HG03025 (cell line): ENCODE data around the gene NANOS1.

Source experiments
- ATAC-seq: cut with Tn5 transposase; IDR thresholded peaks from one replicate; pipeline ENCODE4 v1.9.1; 2021; ENCODE audit warnings: mild to moderate bottlenecking, moderate library complexity; ENCODE audit not compliant: unreplicated experiment, low FRiP score

The NANOS1 gene

GRCh38 chr10:119055472-119055871 is 26.0 kb downstream of the NANOS1 start:
- no peak for ATAC-seq

DNA sequence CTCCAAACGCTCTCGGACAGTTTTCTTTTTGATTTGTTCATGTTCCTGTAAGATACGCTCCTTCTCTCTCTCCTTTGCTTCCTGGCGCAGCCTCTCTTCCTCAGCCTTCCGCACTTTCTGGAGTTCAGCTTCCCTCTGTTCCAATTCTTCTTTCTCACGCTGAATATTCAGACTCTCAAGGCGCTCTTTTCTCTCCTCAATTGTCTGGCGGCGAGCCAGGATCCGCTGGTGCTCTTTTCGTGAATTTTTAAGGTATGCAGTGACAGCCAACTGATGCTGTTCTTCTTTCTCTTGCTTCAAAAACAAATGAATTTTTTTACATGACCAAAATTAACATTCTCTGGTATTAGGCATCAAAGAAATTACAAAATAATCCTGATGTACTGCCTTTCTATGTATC is 28.5 kb downstream of the NANOS1 start:
- ATAC-seq = no peak

DNA sequence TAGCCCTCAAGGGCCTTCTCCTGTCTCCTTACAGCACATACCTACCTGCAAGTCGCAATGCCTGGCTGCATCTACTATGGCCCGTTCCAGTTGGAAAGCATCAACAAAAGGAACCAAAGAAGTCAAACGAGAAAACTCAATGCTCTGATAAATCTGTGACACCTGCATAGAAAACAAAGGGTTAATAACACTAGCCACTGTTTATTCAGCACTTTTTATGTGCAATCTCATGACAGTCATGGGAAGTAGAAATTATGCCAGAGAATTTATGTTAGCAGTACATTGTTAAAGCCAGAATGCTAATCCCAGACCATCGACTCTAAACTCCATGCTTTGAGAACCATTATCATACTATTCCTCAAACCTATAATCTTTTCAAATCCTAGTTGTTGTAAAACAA is 30.0 kb downstream of the NANOS1 start:
- no peak for ATAC-seq

GRCh38 chr10:119060107-119060506 is 30.6 kb downstream of the NANOS1 start:
- no peak for ATAC-seq

GRCh38 chr10:119061352-119061751 is 31.8 kb downstream of the NANOS1 start:
- no peak for ATAC-seq

DNA sequence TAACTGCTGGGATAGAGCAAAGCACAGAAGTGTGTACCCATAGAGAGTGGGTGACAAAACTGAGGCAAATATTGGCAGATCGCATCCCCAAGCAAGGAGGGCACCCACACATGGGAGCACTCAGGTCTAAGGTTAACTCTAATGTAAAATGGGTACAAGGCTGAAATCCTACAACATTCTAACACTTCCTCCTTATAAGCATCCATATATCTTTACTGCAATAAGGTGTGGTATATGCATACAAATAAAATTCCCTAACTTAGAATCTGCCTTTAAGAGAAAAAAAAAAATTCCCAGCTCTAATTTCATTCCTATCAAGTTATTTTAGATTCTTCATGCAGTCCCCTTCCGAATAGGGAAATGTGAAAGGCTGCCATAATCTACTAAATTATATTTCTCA is 32.4 kb downstream of the NANOS1 start:
- no peak for ATAC-seq

DNA sequence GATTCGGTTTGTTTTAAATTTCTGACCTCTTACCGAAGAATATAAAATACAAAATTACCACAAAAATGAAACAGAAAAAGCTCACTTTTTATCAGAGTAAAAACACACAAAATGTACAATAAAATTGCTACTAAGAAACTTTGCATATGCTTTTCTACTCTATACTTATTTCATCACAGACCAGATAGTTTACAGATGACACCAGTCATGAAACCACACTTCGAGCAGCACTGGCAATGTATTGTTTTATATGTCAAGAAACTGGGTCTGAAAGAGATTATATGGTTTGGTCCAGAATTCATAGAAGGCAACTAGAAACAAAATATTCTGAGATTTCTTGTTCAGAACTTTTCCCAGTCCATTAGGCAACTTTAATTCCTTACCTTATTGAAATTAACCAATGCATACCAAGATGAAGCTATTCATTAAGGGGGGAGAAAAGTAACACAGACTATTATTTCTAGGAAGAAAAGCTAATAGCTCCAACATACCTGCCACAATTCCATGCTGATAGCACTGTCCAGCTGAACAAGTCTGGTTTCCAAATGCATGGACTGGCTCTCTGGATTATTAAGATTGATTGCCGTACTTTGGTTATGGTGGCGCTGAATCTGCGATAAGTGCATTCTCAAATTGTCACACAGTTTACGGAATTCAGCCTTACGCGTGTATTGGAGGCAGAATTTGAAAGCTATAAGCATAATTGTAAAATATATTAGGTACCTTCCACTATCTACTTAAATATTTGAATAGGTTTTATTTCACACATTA is 41.1 kb downstream of the NANOS1 start:
- ATAC-seq = no peak

GRCh38 chr10:119073584-119073983 is 44.1 kb downstream of the NANOS1 start:
- no peak for ATAC-seq

- no peak for ATAC-seq
Measured at GRCh38 chr10:119078422-119079179, 49.1 kb downstream of the NANOS1 start.

GRCh38 chr10:119079599-119080520 is 50.3 kb downstream of the NANOS1 start:
- ATAC-seq = peak; percentile 58

- ATAC-seq = peak; percentile 71
Measured at GRCh38 chr10:119080521-119081259, 51.2 kb downstream of the NANOS1 start, which contains the start of gene EIF3A. TSS of gene EIF3A (minus strand) at chr10:119080817. CDS start at chr10:119080676, 141 bp downstream.
